ENCODE results near the gene SLIT1.

SLIT1 gene

GRCh38 chr10:97028832-97029178 lies 157.0 kb downstream of the SLIT1 start:
- DNase-seq (ENCODE audit: low read depth in 2 of 2, low spot score in 1 of 2): no peak

- DNase-seq (ENCODE audit: low read depth in 2 of 2, low spot score in 1 of 2): no peak
Observed at GRCh38 chr10:97028126-97028831, 157.5 kb downstream of the SLIT1 start.

- DNase-seq (ENCODE audit: low read depth in 2 of 2, low spot score in 1 of 2): peak in 1 of 2 donors; percentile 28
Observed at GRCh38 chr10:97025613-97026242, 160.0 kb downstream of the SLIT1 start.

- no peak for DNase-seq (ENCODE audit: low read depth in 2 of 2, low spot score in 1 of 2)
Observed at GRCh38 chr10:97024168-97025073, 161.3 kb downstream of the SLIT1 start.

- DNase-seq (ENCODE audit: low read depth in 2 of 2, low spot score in 1 of 2): no peak
Observed at GRCh38 chr10:97023401-97024167, 162.2 kb downstream of the SLIT1 start.

- no peak for DNase-seq (ENCODE audit: low read depth in 2 of 2, low spot score in 1 of 2)
Observed at GRCh38 chr10:97022616-97023015, 163.1 kb downstream of the SLIT1 start.

GRCh38 chr10:97020452-97021400 lies 165.0 kb downstream of the SLIT1 start:
- DNase-seq (ENCODE audit: low read depth in 2 of 2, low spot score in 1 of 2): no peak

- no peak for DNase-seq (ENCODE audit: low read depth in 2 of 2, low spot score in 1 of 2)
Observed at GRCh38 chr10:97019213-97019844, 166.4 kb downstream of the SLIT1 start.

- DNase-seq (ENCODE audit: low read depth in 2 of 2, low spot score in 1 of 2): no peak
Observed at GRCh38 chr10:97018251-97019212, 167.2 kb downstream of the SLIT1 start.

GRCh38 chr10:97017474-97017903 lies 168.3 kb downstream of the SLIT1 start:
- DNase-seq (ENCODE audit: low read depth in 2 of 2, low spot score in 1 of 2): no peak

GRCh38 chr10:97016728-97017473 lies 168.9 kb downstream of the SLIT1 start:
- DNase-seq (ENCODE audit: low read depth in 2 of 2, low spot score in 1 of 2): no peak

GRCh38 chr10:97015240-97015639 lies 170.5 kb downstream of the SLIT1 start:
- DNase-seq (ENCODE audit: low read depth in 2 of 2, low spot score in 1 of 2): no peak

GRCh38 chr10:97013983-97014382 lies 171.8 kb downstream of the SLIT1 start:
- no peak for DNase-seq (ENCODE audit: low read depth in 2 of 2, low spot score in 1 of 2)

GRCh38 chr10:97013568-97013967 lies 172.2 kb downstream of the SLIT1 start:
- DNase-seq (ENCODE audit: low read depth in 2 of 2, low spot score in 1 of 2): no peak

- no peak for DNase-seq (ENCODE audit: low read depth in 2 of 2, low spot score in 1 of 2)
Observed at GRCh38 chr10:97012470-97012869, 173.3 kb downstream of the SLIT1 start.

GRCh38 chr10:97011397-97011796 lies 174.4 kb downstream of the SLIT1 start:
- no peak for DNase-seq (ENCODE audit: low read depth in 2 of 2, low spot score in 1 of 2)

- no peak for DNase-seq (ENCODE audit: low read depth in 2 of 2, low spot score in 1 of 2)
Observed at GRCh38 chr10:97010695-97011206, 175.0 kb downstream of the SLIT1 start.
